Measurements from ENCODE around the gene WDR7.

DNA sequence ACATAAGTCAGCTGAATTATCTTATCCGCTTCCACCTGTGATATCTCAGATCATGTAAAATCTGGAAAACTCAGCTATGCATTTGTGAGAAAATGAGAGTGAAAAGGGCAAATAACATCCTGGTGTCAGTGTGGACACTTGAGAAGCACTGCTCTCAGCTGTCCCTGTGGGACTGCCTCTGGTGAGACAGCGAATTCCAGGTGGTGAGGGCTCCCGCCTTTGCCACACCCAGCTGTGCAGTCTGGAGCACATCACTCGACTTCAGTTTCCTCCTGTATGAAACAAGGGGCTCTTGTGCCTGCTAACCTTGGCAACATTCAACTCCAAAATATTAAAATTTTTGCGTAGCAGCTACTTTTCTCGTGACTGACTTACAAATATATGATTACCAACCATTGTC lies 300.9 kb downstream of the WDR7 start:
- no peak for TF ChIP-seq MAX (IDR thresholded peaks at IDR 0.05)
- no peak for TF ChIP-seq CTCF (IDR thresholded peaks at IDR 0.05 in 2 of 3, conservative IDR thresholded peaks at IDR 0.05 in 1 of 3; ENCODE audit: borderline replicate concordance in 1 of 3, insufficient read depth in 1 of 3, low read depth in 2 of 3, low read length in 2 of 3)
- TF ChIP-seq EZH2phosphoT487 (IDR thresholded peaks at IDR 0.05; ENCODE audit: borderline replicate concordance), result no peak
- no peak for TF ChIP-seq POLR2A (IDR thresholded peaks at IDR 0.05; ENCODE audit: borderline replicate concordance, extremely low read depth, insufficient read depth, insufficient read length)
- TF ChIP-seq EZH2 (IDR thresholded peaks at IDR 0.05), result no peak
- no peak for TF ChIP-seq ZFX (IDR thresholded peaks at IDR 0.05)
- no peak for TF ChIP-seq SRF (IDR thresholded peaks at IDR 0.05; ENCODE audit: low read depth)
- no peak for TF ChIP-seq POLR2AphosphoS5 (IDR thresholded peaks at IDR 0.05; ENCODE audit: low read depth, low read length)
- TF ChIP-seq, protein P1, sequence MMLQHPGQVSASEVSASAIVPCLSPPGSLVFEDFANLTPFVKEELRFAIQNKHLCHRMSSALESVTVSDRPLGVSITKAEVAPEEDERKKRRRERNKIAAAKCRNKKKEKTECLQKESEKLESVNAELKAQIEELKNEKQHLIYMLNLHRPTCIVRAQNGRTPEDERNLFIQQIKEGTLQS (IDR thresholded peaks at IDR 0.05), result no peak
- no peak for TF ChIP-seq TCF7L2 (IDR thresholded peaks at IDR 0.05; ENCODE audit: borderline replicate concordance, extremely low read depth, insufficient read depth, insufficient read length)
